HL-60 (cell line): ENCODE results near the gene CBX4.

Source experiments
- CTCF ChIP-seq: IDR thresholded peaks from one replicate; pipeline ENCODE4 v1.5.1; 2011; ENCODE audit warnings: low read length, control low read depth, inconsistent platforms; ENCODE audit not compliant: insufficient read depth
- GABPA ChIP-seq: IDR thresholded peaks from 2 replicates; pipeline ENCODE4 v1.6.1; 2012; ENCODE audit warnings: low read depth
- POLR2AphosphoS5 ChIP-seq: IDR thresholded peaks from 2 replicates; pipeline ENCODE4 v1.6.1; 2012; ENCODE audit warnings: low read depth
- SPI1 ChIP-seq: IDR thresholded peaks from 2 replicates; pipeline ENCODE4 v1.6.1; 2012; ENCODE audit warnings: low read depth, mild to moderate bottlenecking, borderline replicate concordance
- TF ChIP-seq, protein P1 (sequence below): IDR thresholded peaks from 2 replicates; pipeline ENCODE4 v1.6.1; 2012; ENCODE audit warnings: low read depth; ENCODE audit not compliant: insufficient replicate concordance

DNA sequence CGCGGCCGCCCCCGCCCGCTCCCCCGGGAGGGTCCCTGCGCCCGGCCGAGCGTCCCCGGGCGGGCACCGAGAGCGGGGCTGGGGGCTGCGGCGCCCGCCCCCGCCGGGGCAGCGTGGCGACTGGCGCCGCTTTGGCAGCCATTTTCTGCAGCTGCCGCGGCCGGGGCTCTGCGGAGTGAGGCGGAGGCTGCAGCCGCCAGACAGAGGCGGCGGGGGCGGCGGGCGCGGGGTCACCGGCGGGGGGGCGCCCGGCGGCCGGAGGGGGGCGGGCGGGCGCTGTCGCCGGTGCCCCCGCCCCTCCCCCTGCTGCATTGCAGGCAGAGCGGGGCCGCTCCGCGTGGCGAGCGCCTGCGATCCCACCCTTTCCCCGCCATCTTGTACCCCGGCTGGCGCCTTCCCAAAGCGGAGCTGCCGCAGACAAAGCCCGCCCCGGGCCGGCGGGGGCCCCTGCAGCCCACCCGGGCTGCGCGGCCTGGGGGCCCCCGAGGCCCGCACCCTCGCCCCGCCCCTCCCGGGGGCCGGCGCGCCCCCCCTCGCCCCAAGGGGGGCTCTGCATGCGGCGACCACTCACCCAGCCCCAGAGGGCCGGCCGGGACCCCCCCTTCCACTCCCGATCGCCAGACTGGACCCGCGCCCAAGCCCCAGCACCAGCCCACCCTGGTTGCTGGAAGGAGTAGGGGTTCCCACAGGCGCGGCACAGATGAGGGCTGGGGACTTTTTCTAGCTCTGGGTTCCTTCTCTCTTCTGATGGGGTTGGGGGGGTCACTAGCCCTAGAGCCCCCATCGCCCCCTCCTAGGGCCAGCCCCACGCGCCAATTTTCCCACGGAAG, 25.7 kb downstream of the CBX4 start:
- TF ChIP-seq CTCF (no peak), POLR2AphosphoS5 (no peak), GABPA (no peak), SPI1 (no peak)
- TF ChIP-seq, protein P1, sequence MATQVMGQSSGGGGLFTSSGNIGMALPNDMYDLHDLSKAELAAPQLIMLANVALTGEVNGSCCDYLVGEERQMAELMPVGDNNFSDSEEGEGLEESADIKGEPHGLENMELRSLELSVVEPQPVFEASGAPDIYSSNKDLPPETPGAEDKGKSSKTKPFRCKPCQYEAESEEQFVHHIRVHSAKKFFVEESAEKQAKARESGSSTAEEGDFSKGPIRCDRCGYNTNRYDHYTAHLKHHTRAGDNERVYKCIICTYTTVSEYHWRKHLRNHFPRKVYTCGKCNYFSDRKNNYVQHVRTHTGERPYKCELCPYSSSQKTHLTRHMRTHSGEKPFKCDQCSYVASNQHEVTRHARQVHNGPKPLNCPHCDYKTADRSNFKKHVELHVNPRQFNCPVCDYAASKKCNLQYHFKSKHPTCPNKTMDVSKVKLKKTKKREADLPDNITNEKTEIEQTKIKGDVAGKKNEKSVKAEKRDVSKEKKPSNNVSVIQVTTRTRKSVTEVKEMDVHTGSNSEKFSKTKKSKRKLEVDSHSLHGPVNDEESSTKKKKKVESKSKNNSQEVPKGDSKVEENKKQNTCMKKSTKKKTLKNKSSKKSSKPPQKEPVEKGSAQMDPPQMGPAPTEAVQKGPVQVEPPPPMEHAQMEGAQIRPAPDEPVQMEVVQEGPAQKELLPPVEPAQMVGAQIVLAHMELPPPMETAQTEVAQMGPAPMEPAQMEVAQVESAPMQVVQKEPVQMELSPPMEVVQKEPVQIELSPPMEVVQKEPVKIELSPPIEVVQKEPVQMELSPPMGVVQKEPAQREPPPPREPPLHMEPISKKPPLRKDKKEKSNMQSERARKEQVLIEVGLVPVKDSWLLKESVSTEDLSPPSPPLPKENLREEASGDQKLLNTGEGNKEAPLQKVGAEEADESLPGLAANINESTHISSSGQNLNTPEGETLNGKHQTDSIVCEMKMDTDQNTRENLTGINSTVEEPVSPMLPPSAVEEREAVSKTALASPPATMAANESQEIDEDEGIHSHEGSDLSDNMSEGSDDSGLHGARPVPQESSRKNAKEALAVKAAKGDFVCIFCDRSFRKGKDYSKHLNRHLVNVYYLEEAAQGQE = no peak
